ENCODE data around the gene CS. TPM values are rescaled to one million over a fixed set of nuclear protein-coding genes. Genes with fewer than 3 reads are reported as not detected.

Gene CS
- total RNA-seq, 3 donors from 2014 or later (not counting 1 experiment from before 2014, with no cell fraction given), result 185 to 190 (median 188) TPM

- H3K4me1 ChIP-seq (ENCODE audit: control insufficient read depth, insufficient read depth, low read length), result peaks cover 24% of the 10 kb centered on the region
- peak overlapping the region; percentile 80 to 88 for H3K27ac Mint-ChIP-seq
- peak overlapping the region; percentile 94 for H3K4me3 Mint-ChIP-seq
- no peak for DNase-seq
- peak overlapping the region; percentile 63 for H3K27ac ChIP-seq (ENCODE audit: low read length)
- no peaks in the 10 kb centered on the region for H3K27me3 Mint-ChIP-seq (ENCODE audit: low read depth in 2 of 2)
- WGBS (ENCODE audit: insufficient coverage), result 23% methylated on average over 7 of the region's 9 CpGs
- H3K36me3 Mint-ChIP-seq, result peaks cover 10% of the 10 kb centered on the region
- TF ChIP-seq CTCF (IDR thresholded peaks at IDR 0.05), result no peak
- H3K9me3 ChIP-seq (ENCODE audit: control insufficient read depth, insufficient read depth, low read length), result no peaks in the 10 kb centered on the region
- H3K4me1 Mint-ChIP-seq, result peaks cover 8 to 26% of the 10 kb centered on the region in 2 donors
- peaks cover 26% of the 10 kb centered on the region for H3K36me3 ChIP-seq (ENCODE audit: control insufficient read depth, insufficient read depth, low read length)
- peak in 1 of 3 donors; percentile 6 for ATAC-seq
- no peaks in the 10 kb centered on the region for H3K27me3 ChIP-seq (ENCODE audit: control insufficient read depth, insufficient read depth, low read length)
- H3K4me3 ChIP-seq (ENCODE audit: low read length), result peak overlapping the region; percentile 75
- H3K9me3 Mint-ChIP-seq, result no peaks in the 10 kb centered on the region
- intact Hi-C loops (cut with micrococcal nuclease), result loop anchor here (2.0 to 10.0 kb wide), 4 partner anchors 37 to 206 kb away; partner anchors contain the start of genes NABP2, RNF41, SPRYD4 and ZC3H10
These were observed 41.3 kb downstream of the CS start for GRCh38 chr12:56258820-56259183.

- TF ChIP-seq CTCF (IDR thresholded peaks at IDR 0.05), result peak; percentile 82
- Mint-ChIP-seq H3K27ac (peak within 1 kb of the TSS; percentile 80 to 88), H3K9me3 (no peaks in the 10 kb centered on the region), H3K27me3 (ENCODE audit: low read depth in 2 of 2) (no peaks in the 10 kb centered on the region), H3K36me3 (peaks cover 10% of the 10 kb centered on the region), H3K4me1 (peaks cover 8 to 26% of the 10 kb centered on the region in 2 donors), H3K4me3 (peak within 1 kb of the TSS; percentile 94)
- under 1% methylated on average over 73 of the region's 78 CpGs for WGBS (ENCODE audit: insufficient coverage)
- peak within 1 kb of the TSS; percentile 75 for H3K4me3 ChIP-seq (ENCODE audit: low read length)
- H3K27me3 ChIP-seq (ENCODE audit: control insufficient read depth, insufficient read depth, low read length), result no peaks in the 10 kb centered on the region
- intact Hi-C loops (cut with micrococcal nuclease), result loop anchor here (2.0 to 10.0 kb wide), 4 partner anchors 36 to 207 kb away; partner anchors contain the start of genes NABP2, RNF41, SPRYD4 and ZC3H10
- DNase-seq (peak; percentile 84 to 93), ATAC-seq (peak; percentile 97 to 98 (median 97))
- H3K36me3 ChIP-seq (ENCODE audit: control insufficient read depth, insufficient read depth, low read length), result peaks cover 32% of the 10 kb centered on the region
- no peaks in the 10 kb centered on the region for H3K9me3 ChIP-seq (ENCODE audit: control insufficient read depth, insufficient read depth, low read length)
- peaks cover 24% of the 10 kb centered on the region for H3K4me1 ChIP-seq (ENCODE audit: control insufficient read depth, insufficient read depth, low read length)
- peak within 1 kb of the TSS; percentile 63 for H3K27ac ChIP-seq (ENCODE audit: low read length)
These were observed 41.9 kb downstream of the CS start, which contains the start of gene ANKRD52 for GRCh38 chr12:56258068-56258819. TSS of gene ANKRD52 (minus strand) at chr12:56258384. CDS start at chr12:56258269, 115 bp downstream.

GRCh38 chr12:56257491-56258067, 42.6 kb downstream of the CS start:
- Histone ChIP-seq H3K9me3 (ENCODE audit: control insufficient read depth, insufficient read depth, low read length) (no peaks in the 10 kb centered on the region), H3K27me3 (ENCODE audit: control insufficient read depth, insufficient read depth, low read length) (no peaks in the 10 kb centered on the region), H3K4me3 (ENCODE audit: low read length) (peak overlapping the region; percentile 53), H3K27ac (ENCODE audit: low read length) (no peak overlapping the region), H3K36me3 (ENCODE audit: control insufficient read depth, insufficient read depth, low read length) (peaks cover 39% of the 10 kb centered on the region), H3K4me1 (ENCODE audit: control insufficient read depth, insufficient read depth, low read length) (peaks cover 24% of the 10 kb centered on the region)
- no peaks in the 10 kb centered on the region for H3K27me3 Mint-ChIP-seq (ENCODE audit: low read depth in 2 of 2)
- 1% methylated on average over 27 of the region's 27 CpGs for WGBS (ENCODE audit: insufficient coverage)
- intact Hi-C loops (cut with micrococcal nuclease), result loop anchor here (2.0 to 10.0 kb wide), 4 partner anchors 35 to 207 kb away; partner anchors contain the start of genes NABP2, RNF41, SPRYD4 and ZC3H10
- no peak for TF ChIP-seq CTCF (IDR thresholded peaks at IDR 0.05)
- H3K4me3 Mint-ChIP-seq, result peak overlapping the region; percentile 83
- ATAC-seq, result peak in 1 of 3 donors; percentile 8
- peak overlapping the region; percentile 25 to 88 for H3K27ac Mint-ChIP-seq
- H3K4me1 Mint-ChIP-seq, result peaks cover 8 to 26% of the 10 kb centered on the region in 2 donors
- peaks cover 10% of the 10 kb centered on the region for H3K36me3 Mint-ChIP-seq
- no peak for DNase-seq
- H3K9me3 Mint-ChIP-seq, result no peaks in the 10 kb centered on the region

Data from natural killer cell (primary cell).